H1 (cell line): ENCODE results near the gene ZC3H7B. TPM values are rescaled to one million over a fixed set of nuclear protein-coding genes. Genes with fewer than 3 reads are reported as not detected.

Source experiments
- PHF8 ChIP-seq: fragments of 200-600 bp; sonication (generic); conservative IDR thresholded peaks from 2 replicates; pipeline ENCODE4 v1.7.1; 2012; ENCODE audit warnings: low read depth, mild to moderate bottlenecking, inconsistent platforms, low read length, moderate library complexity
- RAD21 ChIP-seq, 2 experiments: IDR thresholded peaks in 1 of 2; conservative IDR thresholded peaks in 1 of 2; 2 replicates each; pipeline ENCODE4 v1.6.1; 2011; ENCODE audit warnings: low read depth in 2 of 2, low read length in 2 of 2, improper control_type of control experiment in 1 of 2, inconsistent platforms in 1 of 2, mild to moderate bottlenecking in 1 of 2, moderate library complexity in 1 of 2
- polyA plus RNA-seq, 7 experiments: library from polyadenylated mRNA; depleted of rRNA in 3 of 7; stranded (reverse) in 5 of 7; unstranded in 2 of 7; fragments of >200 nt in 5 of 7; fragments of 200-250 nt in 2 of 7; gene quantifications; 1 replicate in 5 of 7; 2 replicates in 1 of 7; 4 replicates in 1 of 7; pipeline versions ENCODE4 v1.2.1 to v1.2.3, GENCODE V29; 2011 to 2013; ENCODE audit warnings: missing spikeins in 2 of 7, mixed read lengths in 2 of 7
- total RNA-seq: library from RNA; stranded (reverse); fragmentation: NEBNext Ultra II Directional; extraction: Animal tissue kit (Norgen Biotek cat#: 25700); gene quantifications from 2 replicates; pipeline ENCODE4 v1.2.1, GENCODE V29; 2021

ZC3H7B gene
- total and polyA plus RNA-seq, 2 of the 8 experiments (the other 6 are each of a cell fraction or from before 2014, with no cell fraction given): 35.5 to 78.6 TPM

GRCh38 chr22:41280065-41280464 lies 21.3 kb upstream of the ZC3H7B start (continued):
- TF ChIP-seq RAD21 (IDR thresholded peaks at IDR 0.05 in 1 of 2, conservative IDR thresholded peaks at IDR 0.05 in 1 of 2; ENCODE audit: low read depth in 2 of 2, low read length in 2 of 2) (no peak), PHF8 (no peak)
